ENCODE measurements around the gene OVOL1.

Gene OVOL1

GRCh38 chr11:65782816-65783228, 4.0 kb upstream of the OVOL1 start:
- no peak for ATAC-seq

GRCh38 chr11:65785319-65786007, 1.4 kb upstream of the OVOL1 start:
- TF ChIP-seq CSRNP3 (CRISPR knock-in tag; IDR thresholded peaks at IDR 0.05) (no peak), POU6F1 (CRISPR knock-in tag; IDR thresholded peaks at IDR 0.05; ENCODE audit: borderline replicate concordance, low read depth) (no peak), TCF4 (CRISPR knock-in tag; IDR thresholded peaks at IDR 0.05; ENCODE audit: borderline replicate concordance) (no peak), BACH2 (CRISPR knock-in tag; IDR thresholded peaks at IDR 0.05; ENCODE audit: borderline replicate concordance) (no peak), TSHZ2 (CRISPR knock-in tag; IDR thresholded peaks at IDR 0.05) (no peak), PPARA (CRISPR knock-in tag; IDR thresholded peaks at IDR 0.05; ENCODE audit: borderline replicate concordance) (no peak), PATZ1 (CRISPR knock-in tag; IDR thresholded peaks at IDR 0.05; ENCODE audit: borderline replicate concordance) (no peak), ARNTL (CRISPR knock-in tag; IDR thresholded peaks at IDR 0.05; ENCODE audit: borderline replicate concordance, low read depth) (no peak), ESRRG (CRISPR knock-in tag; IDR thresholded peaks at IDR 0.05) (no peak), ZNF8 (CRISPR knock-in tag; IDR thresholded peaks at IDR 0.05) (no peak), TOX (CRISPR knock-in tag; IDR thresholded peaks at IDR 0.05; ENCODE audit: borderline replicate concordance) (no peak), ZC3H10 (CRISPR knock-in tag; IDR thresholded peaks at IDR 0.05) (no peak)
- no peak for ATAC-seq

More at GRCh38 chr11:65782816-65783228, 4.0 kb upstream of the OVOL1 start:
- TF ChIP-seq OSR1 (CRISPR knock-in tag; IDR thresholded peaks at IDR 0.05) (no peak), CSDC2 (CRISPR knock-in tag; IDR thresholded peaks at IDR 0.05) (no peak), POU6F1 (CRISPR knock-in tag; IDR thresholded peaks at IDR 0.05; ENCODE audit: borderline replicate concordance, low read depth) (no peak), RARB (CRISPR knock-in tag; IDR thresholded peaks at IDR 0.05) (no peak)

GRCh38 chr11:65786008-65786785, 666 bp upstream of the OVOL1 start:
- ATAC-seq: no peak
- TF ChIP-seq POU6F1 (CRISPR knock-in tag; IDR thresholded peaks at IDR 0.05; ENCODE audit: borderline replicate concordance, low read depth) (no peak), ZFP30 (CRISPR knock-in tag; IDR thresholded peaks at IDR 0.05) (no peak), GLIS3 (CRISPR knock-in tag; IDR thresholded peaks at IDR 0.05) (no peak), TOX (CRISPR knock-in tag; IDR thresholded peaks at IDR 0.05; ENCODE audit: borderline replicate concordance) (no peak), CREB5 (CRISPR knock-in tag; IDR thresholded peaks at IDR 0.05; ENCODE audit: low read depth) (no peak), ZNF70 (CRISPR knock-in tag; IDR thresholded peaks at IDR 0.05) (no peak), TCF4 (CRISPR knock-in tag; IDR thresholded peaks at IDR 0.05; ENCODE audit: borderline replicate concordance) (no peak), ZNF8 (CRISPR knock-in tag; IDR thresholded peaks at IDR 0.05) (no peak), ZC3H10 (CRISPR knock-in tag; IDR thresholded peaks at IDR 0.05) (no peak), OSR1 (CRISPR knock-in tag; IDR thresholded peaks at IDR 0.05) (no peak), RARB (CRISPR knock-in tag; IDR thresholded peaks at IDR 0.05) (no peak), ZFP3 (CRISPR knock-in tag; IDR thresholded peaks at IDR 0.05) (no peak), CSDC2 (CRISPR knock-in tag; IDR thresholded peaks at IDR 0.05) (no peak), ISL1 (CRISPR knock-in tag; IDR thresholded peaks at IDR 0.05) (no peak)
